SH-SY5Y (cell line): ENCODE data around the gene NTM.

ENCODE experiments used
- GATA2 ChIP-seq: IDR thresholded peaks from 2 replicates; pipeline ENCODE4 v1.6.1; 2011; ENCODE audit warnings: mild to moderate bottlenecking, low read depth, low read length
- GATA3 ChIP-seq: IDR thresholded peaks from 2 replicates; pipeline ENCODE4 v1.6.1; 2011; ENCODE audit warnings: low read depth, mild to moderate bottlenecking, low read length, moderate library complexity

GRCh38 chr11:131745405-131745804 lies 375.0 kb downstream of the NTM start:
- TF ChIP-seq GATA2 (no peak), GATA3 (no peak)
